SIG-M5 treated with dmso at 0.1 percent for 504 hours (cell line): ENCODE measurements around the gene SLC35F4.

Source experiments
- DNase-seq: peaks from one replicate; lab custom pipeline; 2025; ENCODE audit not compliant: unreplicated experiment; lab: John Stamatoyannopoulos, UW

SLC35F4 gene

DNA sequence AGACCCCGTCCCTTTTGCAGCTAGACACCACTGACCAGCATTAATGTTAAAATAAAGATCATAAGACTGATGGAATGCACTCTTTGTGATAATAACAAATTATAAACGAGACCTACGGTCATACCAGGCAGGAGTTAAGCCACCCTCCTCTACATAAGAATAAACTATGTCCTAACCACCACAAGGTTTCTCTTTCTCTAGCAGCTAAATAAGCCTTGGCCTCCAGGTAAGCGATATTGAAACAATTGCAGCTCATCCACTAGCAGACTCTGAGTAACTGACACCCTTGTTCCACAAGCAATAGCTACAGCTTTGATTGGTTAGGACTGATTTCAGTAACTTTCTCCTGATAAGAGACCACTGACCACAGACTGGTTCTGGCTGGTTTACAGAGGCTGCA, 228.0 kb downstream of the SLC35F4 start:
- DNase-seq = no peak

GRCh38 chr14:57634335-57634734, 231.6 kb downstream of the SLC35F4 start:
- no peak for DNase-seq

DNA sequence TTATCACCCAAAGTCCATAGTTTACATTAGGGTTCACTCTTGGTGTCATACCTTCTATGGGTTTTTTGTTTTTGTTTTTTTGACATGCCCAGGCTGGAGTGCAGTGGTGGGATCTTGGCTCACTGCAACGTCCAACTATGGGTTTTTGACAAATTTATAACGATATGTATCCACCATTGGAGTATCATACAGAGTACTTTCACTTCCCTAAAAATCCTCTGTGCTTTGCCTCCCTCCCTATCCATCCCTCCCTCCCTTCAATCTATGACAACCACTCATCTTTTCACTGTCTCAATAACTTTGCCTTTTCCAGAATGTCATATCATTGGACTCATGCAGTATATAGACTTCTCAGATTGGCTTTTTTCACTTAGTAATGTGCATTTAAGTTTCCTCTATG, 233.2 kb downstream of the SLC35F4 start:
- no peak for DNase-seq

DNA sequence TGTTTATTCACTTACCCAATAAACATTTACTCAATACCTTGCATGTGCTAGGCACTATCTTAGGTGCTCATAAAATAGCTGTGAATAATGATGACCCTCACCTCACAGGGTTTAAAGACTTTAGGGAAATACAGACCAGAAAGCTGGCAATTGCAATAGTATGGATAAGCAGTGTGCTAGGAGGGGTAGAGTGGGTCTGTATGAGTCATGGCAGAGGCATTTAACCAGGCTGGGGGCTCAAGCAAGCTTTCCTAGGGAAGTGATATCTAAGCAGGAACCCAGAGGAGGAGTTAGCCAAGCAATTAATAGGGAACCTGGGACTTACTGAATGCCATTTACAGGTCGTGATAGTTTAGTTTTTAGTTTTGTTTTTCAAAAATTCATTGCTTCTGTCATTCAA, 248.4 kb downstream of the SLC35F4 start:
- DNase-seq = no peak

GRCh38 chr14:57612946-57613345, 252.9 kb downstream of the SLC35F4 start:
- no peak for DNase-seq

GRCh38 chr14:57611555-57612075, 254.3 kb downstream of the SLC35F4 start:
- no peak for DNase-seq

GRCh38 chr14:57610631-57611030, 255.3 kb downstream of the SLC35F4 start:
- no peak for DNase-seq

DNA sequence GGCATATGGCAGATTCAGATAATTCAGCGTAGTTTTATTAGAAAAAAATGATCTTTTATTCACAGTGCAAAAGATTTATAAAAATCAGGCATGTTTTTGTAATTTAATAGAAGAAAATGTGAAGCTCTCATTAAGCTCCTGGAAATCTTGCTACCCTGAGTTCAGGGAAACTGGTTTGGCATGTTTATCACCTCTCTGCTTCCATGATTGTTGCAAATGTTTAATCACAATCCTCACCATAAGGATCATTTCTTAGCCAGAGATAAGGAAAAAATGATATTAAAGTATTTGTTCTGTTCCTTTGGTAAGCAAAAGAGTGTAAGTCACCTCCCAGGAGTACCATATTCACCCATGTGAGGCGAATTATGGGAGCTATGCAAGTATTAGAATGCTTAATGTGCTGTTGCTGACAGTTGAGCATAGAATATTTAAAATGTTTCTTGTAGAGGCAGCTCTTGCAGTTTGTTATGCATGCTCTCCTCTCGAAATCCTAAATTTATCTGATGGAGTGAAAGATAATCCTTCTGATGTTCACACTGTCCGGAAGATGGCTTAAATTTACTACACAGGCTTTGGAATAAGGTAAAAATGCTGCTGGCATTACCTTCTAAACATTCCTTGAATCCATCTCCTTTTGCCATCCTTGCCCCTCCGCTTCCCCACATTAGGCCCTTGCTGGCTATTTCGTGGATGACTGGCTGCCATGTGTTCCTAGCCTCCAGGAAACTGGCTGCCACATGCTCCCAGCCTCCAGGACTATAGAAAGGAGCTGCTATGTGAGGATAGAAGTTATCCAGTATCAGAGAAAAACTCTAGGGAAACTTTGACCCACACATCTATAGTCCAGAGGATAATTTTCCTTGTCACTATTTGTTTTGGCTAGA, 256.5 kb downstream of the SLC35F4 start:
- DNase-seq = no peak

- DNase-seq = no peak
Observed at GRCh38 chr14:57607086-57607485, 258.8 kb downstream of the SLC35F4 start.

GRCh38 chr14:57583396-57583795, 282.5 kb downstream of the SLC35F4 start:
- DNase-seq = no peak

DNA sequence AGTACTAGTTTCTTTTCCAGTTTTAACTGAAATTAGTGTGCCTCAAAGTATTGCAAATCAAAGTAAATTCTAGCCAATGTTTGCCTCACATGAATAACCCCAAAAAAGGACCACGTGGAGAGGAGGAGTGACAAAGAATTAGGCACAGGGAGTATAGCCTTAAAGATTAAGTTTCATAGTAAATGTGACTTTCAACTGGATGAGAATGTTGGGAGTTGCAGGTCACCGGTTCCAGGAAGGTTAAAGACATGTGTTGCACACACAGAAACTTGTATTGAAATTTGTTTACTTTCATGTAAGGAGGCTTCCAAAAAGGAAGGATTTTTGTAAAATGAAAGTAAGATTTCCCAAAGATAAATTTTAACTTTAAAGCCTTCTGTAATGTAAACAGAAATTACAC, 283.1 kb downstream of the SLC35F4 start:
- no peak for DNase-seq

DNA sequence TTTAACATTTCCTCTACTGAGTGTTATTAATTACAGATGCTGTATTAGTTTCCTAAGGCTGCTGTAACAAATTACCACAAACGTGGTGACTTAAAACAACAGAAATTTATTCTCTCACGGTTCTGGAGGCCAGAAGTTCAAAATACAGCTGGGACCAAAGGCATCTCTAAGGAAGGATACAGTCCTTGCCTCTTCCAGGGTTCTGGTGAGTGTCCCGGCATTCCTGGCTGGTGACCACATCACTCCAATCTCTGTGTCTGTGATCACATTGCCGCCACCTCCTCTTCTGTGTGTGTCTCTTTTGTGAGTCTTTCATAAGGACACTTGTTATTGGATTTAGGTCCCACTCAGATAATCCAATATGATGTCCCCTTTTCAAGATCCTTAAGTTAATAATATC, 287.1 kb downstream of the SLC35F4 start:
- no peak for DNase-seq

DNA sequence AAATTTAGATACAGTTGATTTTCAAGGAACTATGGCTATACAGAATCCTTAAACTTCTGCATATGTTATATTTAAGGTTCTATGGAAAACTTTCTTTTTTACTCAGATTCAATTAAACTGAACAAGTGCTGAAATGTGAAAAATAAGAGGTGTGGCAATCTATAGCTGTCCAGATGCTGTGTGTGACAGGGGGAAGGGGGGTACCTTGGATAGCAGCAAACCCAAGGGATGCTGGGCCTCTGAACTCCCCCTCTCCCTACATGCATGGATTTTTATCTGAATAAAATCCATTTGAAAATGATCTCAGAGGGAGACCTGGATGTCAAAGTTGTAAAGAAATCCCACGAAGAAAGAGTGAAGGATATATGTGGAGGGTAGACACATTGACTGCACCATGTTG, 289.4 kb downstream of the SLC35F4 start:
- no peak for DNase-seq

- DNase-seq = no peak
Observed at GRCh38 chr14:57575482-57575881, 290.4 kb downstream of the SLC35F4 start.

- DNase-seq = no peak
Observed at GRCh38 chr14:57574617-57575288, 291.1 kb downstream of the SLC35F4 start.

- DNase-seq = no peak
Observed at GRCh38 chr14:57573173-57573572, 292.7 kb downstream of the SLC35F4 start.

- DNase-seq = no peak
Observed at GRCh38 chr14:57568554-57568953, 297.3 kb downstream of the SLC35F4 start.

- no peak for DNase-seq
Observed at GRCh38 chr14:57567220-57567619, 298.7 kb downstream of the SLC35F4 start.

DNA sequence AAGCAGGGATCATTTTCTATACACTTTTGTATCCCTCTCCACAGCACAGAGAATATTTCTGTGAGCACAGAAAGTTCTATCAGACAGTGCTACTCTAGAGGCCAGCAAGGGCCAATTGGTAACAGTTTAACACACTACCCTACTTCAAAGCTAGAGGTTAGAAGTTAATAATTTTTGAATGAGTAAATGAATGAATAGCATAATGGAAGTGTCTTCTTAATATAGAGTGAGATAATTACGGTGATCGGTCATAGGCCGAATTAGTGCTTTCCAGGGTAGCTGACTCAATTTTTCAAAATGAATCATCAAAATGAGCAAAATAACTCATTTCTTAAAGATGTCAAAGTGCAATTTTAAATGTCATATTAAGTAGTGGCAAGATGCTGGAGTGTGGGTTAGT, 305.2 kb downstream of the SLC35F4 start:
- no peak for DNase-seq

DNA sequence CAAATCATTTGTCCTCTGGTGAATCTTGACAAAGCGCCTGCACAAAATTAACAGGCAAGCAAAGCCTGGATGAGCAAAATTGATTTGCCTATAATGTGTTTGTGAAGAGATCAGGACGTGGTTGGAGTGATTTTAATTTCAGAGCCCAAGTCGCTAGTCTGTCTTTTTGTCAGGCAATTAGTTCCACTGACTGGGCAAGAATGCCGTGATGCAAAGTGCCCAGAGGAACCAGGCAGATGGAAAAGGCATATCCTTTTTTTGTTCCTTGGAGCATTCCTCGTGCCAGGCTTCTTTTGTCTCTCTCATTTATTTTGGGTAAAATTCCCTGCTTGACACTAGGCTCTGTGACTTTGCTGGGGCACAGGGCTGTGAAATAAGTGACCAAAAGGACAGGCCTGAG, 306.3 kb downstream of the SLC35F4 start:
- no peak for DNase-seq

GRCh38 chr14:57549765-57550420, 316.0 kb downstream of the SLC35F4 start:
- DNase-seq = no peak
